ENCODE results near the gene SMIM44. TPM values are rescaled to one million over a fixed set of nuclear protein-coding genes. Genes with fewer than 3 reads are reported as not detected.
A peak's percentile ranks its signal among the peaks of the same experiment; 100 is the strongest.

SMIM44 gene
- total and polyA plus RNA-seq, 9 of the 15 experiments (the other 6 are each of a cell fraction or from before 2014, with no cell fraction given), result not detected

DNA sequence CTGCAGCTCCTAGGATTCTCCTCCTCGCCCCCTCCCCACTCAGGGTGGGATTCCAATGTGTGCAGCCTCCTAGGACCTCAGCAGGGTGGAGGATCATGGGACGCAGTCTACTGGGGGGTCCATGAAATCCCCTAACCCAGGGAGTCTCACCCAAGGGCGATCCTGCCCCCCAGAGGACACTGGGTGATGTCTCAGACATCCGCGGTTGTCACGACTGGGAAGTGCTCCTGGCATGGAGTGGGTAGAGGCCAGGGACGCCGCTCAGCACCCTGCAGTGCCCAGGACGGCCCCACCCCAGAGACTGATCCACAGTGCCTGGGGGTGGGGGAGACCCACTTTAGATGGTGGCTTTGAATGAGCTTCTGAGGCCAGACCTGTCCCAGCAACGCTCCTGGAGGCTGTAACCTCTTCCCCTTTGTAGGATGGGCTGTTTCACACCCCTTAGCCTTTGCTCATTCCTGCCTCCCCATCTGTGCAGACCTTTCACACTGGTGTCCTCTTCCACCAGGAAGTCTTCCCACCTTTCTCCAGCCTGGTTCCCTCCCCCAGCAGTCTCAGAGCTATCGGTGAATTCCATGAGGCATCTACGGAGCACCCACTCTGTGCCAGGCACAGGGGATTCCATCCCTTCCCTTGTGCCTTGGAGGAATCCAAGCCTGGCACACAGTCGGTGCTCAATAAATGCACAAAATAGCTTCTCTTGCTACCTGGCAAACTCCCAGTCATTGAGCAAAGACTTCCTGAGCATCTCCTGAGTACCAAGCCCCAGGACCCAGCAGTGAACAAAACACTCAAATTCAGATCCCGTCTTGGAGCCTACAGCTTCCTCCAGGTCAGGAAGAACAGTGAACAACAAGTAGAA, 13.4 kb downstream of the SMIM44 start (continued):
- TF ChIP-seq ZNF592 (IDR thresholded peaks at IDR 0.05), result no peak
- TF ChIP-seq, protein P1, sequence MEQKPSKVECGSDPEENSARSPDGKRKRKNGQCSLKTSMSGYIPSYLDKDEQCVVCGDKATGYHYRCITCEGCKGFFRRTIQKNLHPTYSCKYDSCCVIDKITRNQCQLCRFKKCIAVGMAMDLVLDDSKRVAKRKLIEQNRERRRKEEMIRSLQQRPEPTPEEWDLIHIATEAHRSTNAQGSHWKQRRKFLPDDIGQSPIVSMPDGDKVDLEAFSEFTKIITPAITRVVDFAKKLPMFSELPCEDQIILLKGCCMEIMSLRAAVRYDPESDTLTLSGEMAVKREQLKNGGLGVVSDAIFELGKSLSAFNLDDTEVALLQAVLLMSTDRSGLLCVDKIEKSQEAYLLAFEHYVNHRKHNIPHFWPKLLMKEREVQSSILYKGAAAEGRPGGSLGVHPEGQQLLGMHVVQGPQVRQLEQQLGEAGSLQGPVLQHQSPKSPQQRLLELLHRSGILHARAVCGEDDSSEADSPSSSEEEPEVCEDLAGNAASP (IDR thresholded peaks at IDR 0.05), result no peak
- TF ChIP-seq RAD51 (IDR thresholded peaks at IDR 0.05; ENCODE audit: borderline replicate concordance, low read depth), result no peak
- TF ChIP-seq NCOA2 (IDR thresholded peaks at IDR 0.05; ENCODE audit: partially characterized antibody in 2 of 2), result no peak
- TF ChIP-seq ZNF644 (tag; IDR thresholded peaks at IDR 0.05; ENCODE audit: low read depth), result no peak
- no peak for TF ChIP-seq DDX20 (tag; IDR thresholded peaks at IDR 0.05; ENCODE audit: low read depth)
- TF ChIP-seq ZBTB43 (CRISPR knock-in tag; IDR thresholded peaks at IDR 0.05), result no peak
- TF ChIP-seq POLR2AphosphoS5 (IDR thresholded peaks at IDR 0.05; ENCODE audit: control insufficient read depth, insufficient read depth, low read depth, low read length), result peak; percentile 12; the same call in 1 of the 2 replicates
- TF ChIP-seq PTBP1 (IDR thresholded peaks at IDR 0.05; ENCODE audit: low read depth, low read length), result no peak
- TF ChIP-seq FOXA3 (CRISPR knock-in tag; conservative IDR thresholded peaks at IDR 0.05 in 1 of 2, IDR thresholded peaks at IDR 0.05 in 1 of 2), result no peak
- TF ChIP-seq ZNF507 (tag; conservative IDR thresholded peaks at IDR 0.05), result no peak
- TF ChIP-seq, protein P2, sequence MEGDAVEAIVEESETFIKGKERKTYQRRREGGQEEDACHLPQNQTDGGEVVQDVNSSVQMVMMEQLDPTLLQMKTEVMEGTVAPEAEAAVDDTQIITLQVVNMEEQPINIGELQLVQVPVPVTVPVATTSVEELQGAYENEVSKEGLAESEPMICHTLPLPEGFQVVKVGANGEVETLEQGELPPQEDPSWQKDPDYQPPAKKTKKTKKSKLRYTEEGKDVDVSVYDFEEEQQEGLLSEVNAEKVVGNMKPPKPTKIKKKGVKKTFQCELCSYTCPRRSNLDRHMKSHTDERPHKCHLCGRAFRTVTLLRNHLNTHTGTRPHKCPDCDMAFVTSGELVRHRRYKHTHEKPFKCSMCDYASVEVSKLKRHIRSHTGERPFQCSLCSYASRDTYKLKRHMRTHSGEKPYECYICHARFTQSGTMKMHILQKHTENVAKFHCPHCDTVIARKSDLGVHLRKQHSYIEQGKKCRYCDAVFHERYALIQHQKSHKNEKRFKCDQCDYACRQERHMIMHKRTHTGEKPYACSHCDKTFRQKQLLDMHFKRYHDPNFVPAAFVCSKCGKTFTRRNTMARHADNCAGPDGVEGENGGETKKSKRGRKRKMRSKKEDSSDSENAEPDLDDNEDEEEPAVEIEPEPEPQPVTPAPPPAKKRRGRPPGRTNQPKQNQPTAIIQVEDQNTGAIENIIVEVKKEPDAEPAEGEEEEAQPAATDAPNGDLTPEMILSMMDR (IDR thresholded peaks at IDR 0.05 in 2 of 3, conservative IDR thresholded peaks at IDR 0.05 in 1 of 3; ENCODE audit: insufficient read depth in 2 of 3, low read depth in 1 of 3, low read length in 3 of 3), result no peak
- TF ChIP-seq, protein P3, sequence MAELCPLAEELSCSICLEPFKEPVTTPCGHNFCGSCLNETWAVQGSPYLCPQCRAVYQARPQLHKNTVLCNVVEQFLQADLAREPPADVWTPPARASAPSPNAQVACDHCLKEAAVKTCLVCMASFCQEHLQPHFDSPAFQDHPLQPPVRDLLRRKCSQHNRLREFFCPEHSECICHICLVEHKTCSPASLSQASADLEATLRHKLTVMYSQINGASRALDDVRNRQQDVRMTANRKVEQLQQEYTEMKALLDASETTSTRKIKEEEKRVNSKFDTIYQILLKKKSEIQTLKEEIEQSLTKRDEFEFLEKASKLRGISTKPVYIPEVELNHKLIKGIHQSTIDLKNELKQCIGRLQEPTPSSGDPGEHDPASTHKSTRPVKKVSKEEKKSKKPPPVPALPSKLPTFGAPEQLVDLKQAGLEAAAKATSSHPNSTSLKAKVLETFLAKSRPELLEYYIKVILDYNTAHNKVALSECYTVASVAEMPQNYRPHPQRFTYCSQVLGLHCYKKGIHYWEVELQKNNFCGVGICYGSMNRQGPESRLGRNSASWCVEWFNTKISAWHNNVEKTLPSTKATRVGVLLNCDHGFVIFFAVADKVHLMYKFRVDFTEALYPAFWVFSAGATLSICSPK (IDR thresholded peaks at IDR 0.05; ENCODE audit: borderline replicate concordance), result no peak
- no peak for TF ChIP-seq ADNP (tag; IDR thresholded peaks at IDR 0.05)
- TF ChIP-seq SLC30A9 (CRISPR knock-in tag; IDR thresholded peaks at IDR 0.05), result no peak

All from K562 (cell line).